Measurements from ENCODE around the gene ADAMTS15.

Gene ADAMTS15

GRCh38 chr11:130480186-130480585 lies 31.7 kb downstream of the ADAMTS15 start:
- no peak for DNase-seq

DNA sequence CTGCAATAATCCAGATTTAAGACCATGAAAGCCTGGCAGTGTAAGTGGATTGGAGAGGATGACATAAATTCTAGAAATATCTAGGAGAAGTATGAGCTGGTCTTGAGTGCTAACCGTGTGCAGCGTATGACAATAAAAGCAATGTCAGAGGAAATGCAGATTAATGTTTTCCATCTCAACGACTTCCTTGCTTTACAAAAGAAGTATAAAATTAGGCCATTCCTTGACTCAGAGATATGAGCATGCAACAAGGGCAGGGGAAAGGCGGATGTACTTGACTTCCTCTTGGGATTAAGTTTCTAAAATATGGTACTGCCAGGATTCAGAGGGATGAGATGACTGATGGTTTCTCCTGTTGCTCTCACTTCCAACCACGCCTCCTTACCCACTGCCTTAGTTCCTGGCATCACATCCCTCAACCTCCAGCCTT lies 32.3 kb downstream of the ADAMTS15 start:
- DNase-seq, result no peak

DNA sequence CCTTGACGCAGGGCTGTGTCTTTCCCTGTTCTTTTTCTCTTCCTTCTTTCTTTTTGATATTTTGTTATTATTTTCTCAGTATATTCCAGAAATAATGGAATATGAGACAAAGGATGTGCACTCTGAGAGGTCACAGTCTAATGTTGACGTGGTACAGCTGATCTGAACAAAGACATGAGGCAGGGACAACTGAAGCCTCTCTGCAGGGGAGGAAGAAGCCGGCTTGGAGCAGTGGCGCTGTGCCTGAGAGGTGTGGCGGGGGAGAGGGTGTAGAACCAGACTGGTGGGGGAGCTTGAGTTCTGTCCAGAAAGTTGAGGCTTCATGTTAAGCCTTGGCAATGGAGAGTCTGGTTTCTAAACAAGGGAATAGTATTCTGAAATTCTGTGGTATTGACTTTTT lies 34.7 kb downstream of the ADAMTS15 start:
- DNase-seq, result no peak

- DNase-seq, result no peak
Observed at GRCh38 chr11:130485983-130486382, 37.5 kb downstream of the ADAMTS15 start.

- DNase-seq, result no peak
Observed at GRCh38 chr11:130486391-130486836, 38.0 kb downstream of the ADAMTS15 start.

GRCh38 chr11:130486987-130487923 lies 38.8 kb downstream of the ADAMTS15 start:
- DNase-seq, result no peak

DNA sequence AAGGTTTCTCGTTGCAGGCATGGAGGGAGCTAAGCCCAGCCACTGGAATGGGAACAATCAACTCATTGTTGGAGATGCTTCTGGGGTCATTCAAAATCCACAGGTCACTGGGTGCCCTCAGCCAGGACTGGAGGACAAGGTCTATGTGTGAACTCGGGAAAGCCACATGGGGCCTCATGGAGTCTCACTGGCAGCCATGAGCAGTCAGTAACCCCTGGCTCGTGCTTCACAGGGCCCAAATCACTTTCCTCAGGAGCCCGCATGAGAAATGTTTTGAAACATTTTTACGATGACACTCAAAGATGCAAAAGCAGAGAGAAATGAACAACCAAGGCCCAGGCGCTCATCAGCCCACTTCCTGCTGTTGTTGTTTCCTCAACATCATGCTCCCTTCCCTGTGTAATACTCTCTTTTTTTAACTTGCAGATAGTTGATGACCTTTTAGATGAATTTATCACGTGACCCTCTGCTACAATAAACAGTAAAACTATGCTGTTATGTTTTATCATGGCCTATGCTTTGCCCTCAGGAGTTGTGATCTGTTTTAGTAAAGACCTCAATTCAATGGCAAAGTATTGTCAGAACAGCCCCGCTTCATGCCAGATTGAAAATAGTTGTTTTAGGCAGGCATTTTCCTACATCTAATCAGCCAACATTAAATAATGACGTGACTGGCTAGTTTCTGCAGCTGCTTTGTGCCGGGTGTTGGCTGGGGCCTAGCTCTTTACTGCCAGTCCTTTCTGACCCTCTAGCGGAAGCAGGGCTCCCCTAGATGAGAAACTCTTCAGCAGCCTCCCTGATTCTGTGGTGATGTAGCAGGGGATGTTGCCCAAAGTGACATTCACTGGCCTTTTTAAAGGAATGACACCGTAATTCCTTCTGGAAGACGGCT lies 39.7 kb downstream of the ADAMTS15 start:
- DNase-seq, result no peak

- no peak for DNase-seq
Observed at GRCh38 chr11:130488848-130489584, 40.6 kb downstream of the ADAMTS15 start.

DNA sequence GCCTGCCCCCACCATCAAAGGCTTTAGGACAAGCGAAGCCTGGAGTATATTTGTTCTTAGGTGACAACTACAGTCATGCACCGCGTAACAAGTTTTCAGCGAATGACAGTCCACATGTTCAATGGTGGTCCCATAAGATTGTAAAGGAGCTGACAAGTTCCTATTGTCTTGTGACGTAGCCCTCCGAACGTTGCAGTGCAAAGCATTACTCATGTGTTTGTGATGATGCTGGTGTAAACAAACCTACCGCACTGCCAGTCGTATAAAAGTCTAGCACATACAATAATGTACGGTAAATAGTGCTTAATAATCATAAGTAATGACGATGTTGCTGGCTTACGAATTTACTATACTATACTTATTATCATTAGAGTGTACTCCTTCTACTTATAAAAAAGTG lies 41.3 kb downstream of the ADAMTS15 start:
- DNase-seq, result no peak

DNA sequence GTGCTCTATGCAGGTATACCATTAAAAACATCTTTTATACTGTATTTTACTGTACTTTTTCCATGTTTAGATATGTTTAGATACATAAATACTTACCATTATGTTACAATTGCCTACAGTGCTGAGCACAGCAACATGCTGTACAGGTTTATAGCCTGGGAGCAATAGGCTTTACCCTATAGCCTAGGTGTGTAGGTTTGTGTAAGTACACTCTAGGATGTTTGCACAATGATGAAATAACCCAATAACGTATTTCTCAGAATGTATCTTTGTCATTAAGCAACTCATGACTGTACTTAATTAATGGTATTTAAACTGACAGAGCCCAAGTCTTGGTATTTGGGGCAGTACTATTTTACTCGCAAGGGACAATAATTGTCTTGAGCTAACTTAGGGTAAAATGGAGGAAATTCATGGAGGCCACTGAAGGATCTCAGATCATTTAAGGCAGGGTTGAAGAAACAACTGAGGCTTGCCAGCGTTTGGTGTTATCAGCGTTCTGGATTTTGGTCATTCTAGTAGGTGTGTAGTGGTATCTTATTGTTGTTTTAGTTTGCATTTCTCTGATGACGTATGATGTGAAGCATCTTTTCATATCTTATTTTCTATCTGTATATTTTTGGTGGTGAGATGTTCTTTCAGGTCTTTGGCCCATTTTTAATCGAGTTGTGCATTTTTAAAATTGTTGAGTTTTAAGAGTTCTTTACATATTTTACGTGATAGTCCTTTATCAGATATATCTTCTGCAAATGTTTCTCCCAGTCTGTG lies 42.4 kb downstream of the ADAMTS15 start:
- no peak for DNase-seq

- no peak for DNase-seq
Observed at GRCh38 chr11:130498181-130498580, 49.7 kb downstream of the ADAMTS15 start.

GRCh38 chr11:130499828-130500227 lies 51.4 kb downstream of the ADAMTS15 start:
- DNase-seq, result no peak

DNA sequence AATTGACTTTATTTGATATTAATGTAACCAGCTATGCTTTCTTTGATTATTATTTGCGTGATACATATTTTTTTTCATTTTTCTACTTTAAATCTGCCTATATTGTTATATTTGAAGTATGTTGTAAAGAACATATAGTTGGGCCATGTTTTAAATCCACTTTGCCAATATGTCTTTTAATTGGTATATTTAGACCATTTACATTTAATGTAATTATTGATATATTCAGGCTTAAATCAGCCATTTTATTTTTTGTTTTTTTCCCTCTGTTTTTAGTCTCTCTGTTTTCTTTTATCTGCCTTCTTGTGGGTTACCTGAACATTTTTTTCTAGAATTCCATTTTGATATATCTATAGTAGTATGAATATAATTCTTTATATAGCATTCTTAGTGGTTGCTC lies 55.9 kb downstream of the ADAMTS15 start:
- no peak for DNase-seq

GRCh38 chr11:130508913-130509312 lies 60.5 kb downstream of the ADAMTS15 start:
- DNase-seq, result no peak

- DNase-seq, result no peak
Observed at GRCh38 chr11:130509942-130510341, 61.5 kb downstream of the ADAMTS15 start.

DNA sequence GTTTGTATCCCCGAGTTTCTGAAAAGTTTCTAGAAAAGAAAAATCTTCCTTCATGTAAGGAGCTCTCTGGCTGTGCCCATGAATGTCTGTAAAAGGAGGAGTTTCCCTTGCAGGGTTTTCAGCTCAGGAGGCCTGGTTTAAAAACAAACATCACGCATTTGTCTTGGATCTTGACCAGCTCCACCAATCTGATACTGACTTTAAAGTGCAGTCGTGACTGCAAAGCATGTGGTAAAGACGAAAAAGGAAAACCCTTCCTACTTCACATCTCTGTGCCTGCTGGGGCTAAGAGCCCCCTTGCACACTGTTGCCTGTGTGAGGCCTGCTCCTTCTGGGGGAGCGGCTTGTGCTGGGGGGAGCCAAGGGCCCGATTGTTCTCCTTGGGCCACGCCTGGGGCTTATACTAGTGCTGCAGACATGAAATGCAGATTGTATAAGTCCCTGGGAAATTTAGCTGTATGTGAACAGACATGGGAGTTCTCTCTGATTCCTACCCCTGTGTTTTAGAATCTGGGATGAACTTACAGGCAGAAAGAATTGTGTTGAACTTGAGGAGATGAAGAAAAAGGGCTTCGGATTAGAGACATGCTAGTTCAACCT lies 62.1 kb downstream of the ADAMTS15 start:
- DNase-seq, result no peak

DNA sequence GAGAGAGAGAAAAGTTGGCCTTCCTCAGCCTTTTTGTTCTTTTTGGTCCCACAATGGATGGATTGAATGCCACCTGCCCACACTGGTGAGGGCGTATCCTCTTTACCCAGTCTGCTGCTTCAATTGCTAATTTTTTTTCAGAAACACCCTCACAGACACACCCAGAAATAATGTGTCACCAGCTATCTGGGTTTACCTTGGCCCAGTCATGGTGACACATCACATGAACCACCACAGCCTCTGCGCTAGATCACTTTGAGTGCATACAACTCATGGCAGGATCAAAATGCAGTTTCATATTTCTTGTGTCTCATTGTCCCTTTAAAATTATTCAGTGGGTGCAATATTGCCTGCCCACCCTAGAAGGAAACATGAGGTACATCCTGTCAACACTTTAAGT lies 63.3 kb downstream of the ADAMTS15 start:
- peak; percentile 6 for DNase-seq

GRCh38 chr11:130512662-130513061 lies 64.2 kb downstream of the ADAMTS15 start:
- DNase-seq, result no peak

DNA sequence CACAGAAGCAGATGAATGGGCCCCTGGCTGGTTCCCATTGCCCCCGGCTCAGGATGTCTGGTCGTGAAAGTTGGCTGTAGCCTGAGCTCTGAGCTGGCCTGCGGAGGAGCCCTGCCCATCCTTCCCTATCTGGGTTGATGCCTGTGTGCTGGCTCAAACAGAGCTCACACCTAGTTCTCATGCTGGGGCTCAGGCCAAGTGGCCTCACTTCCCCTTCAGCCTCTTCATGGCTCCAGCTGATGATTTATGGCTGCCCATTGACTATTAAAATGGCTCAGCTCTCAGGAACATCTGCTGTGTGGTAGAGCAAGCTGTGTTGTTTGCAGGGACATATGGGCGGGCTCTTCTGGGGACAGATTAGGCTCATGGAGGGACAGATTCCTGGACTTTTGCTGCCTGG lies 64.7 kb downstream of the ADAMTS15 start:
- DNase-seq, result no peak

DNA sequence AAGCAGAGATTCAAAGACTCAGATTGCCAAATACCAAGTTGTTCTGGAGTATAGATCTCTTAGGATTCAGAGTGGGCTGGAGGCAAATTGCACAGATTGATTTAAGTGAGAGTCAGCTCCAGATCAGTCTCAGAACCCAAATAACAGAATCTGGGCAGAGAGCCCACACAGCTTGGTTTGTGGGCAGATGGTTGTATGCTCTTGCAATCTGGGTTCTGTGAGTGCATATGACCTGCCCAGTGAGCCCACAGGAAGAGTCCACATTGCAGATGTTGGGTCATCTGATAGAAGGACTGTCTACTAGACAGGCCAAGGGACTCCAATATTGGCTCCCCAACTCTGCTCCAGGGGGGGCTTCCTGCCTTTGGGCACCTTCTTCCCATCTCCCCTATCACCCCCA lies 65.9 kb downstream of the ADAMTS15 start:
- no peak for DNase-seq

GRCh38 chr11:130514851-130515250 lies 66.4 kb downstream of the ADAMTS15 start:
- DNase-seq, result no peak

Data from activated CD4-positive, alpha-beta T cell treated with anti-CD3 and anti-CD28 coated beads for 48 hours (primary cell).